HG03060 (cell line): ENCODE results near the gene KRT86.
A peak's percentile ranks its signal among the peaks of the same experiment; 100 is the strongest.
"Not testable (repeated sequence)": the region's sequence is repeated elsewhere in the genome, so short reads cannot be mapped to it uniquely, and the experiment has no call there.

Experiments
- ATAC-seq: cut with Tn5 transposase; IDR thresholded peaks from one replicate; pipeline ENCODE4 v1.9.1; 2021; ENCODE audit warnings: low read depth, moderate number of reproducible peaks; ENCODE audit not compliant: unreplicated experiment

Gene KRT86

GRCh38 chr12:52324153-52324444 is 49.7 kb downstream of the KRT86 start:
- ATAC-seq, result no peak

GRCh38 chr12:52327052-52327829 is 52.8 kb downstream of the KRT86 start:
- peak; percentile 87 for ATAC-seq

- ATAC-seq, result no peak
Measured at GRCh38 chr12:52327830-52328500, 53.5 kb downstream of the KRT86 start.

- ATAC-seq, result no peak
Measured at GRCh38 chr12:52331039-52331438, 56.6 kb downstream of the KRT86 start.

GRCh38 chr12:52331833-52332232 is 57.4 kb downstream of the KRT86 start:
- no peak for ATAC-seq

GRCh38 chr12:52332381-52332780 is 57.9 kb downstream of the KRT86 start:
- ATAC-seq, result no peak

- ATAC-seq, result no peak
Measured at GRCh38 chr12:52333321-52333720, 58.9 kb downstream of the KRT86 start.

GRCh38 chr12:52334185-52334584 is 59.7 kb downstream of the KRT86 start:
- no peak for ATAC-seq

GRCh38 chr12:52335598-52336262 is 61.3 kb downstream of the KRT86 start:
- no peak for ATAC-seq

- ATAC-seq, result no peak
Measured at GRCh38 chr12:52336641-52337040, 62.2 kb downstream of the KRT86 start.

- no peak for ATAC-seq
Measured at GRCh38 chr12:52337054-52337453, 62.6 kb downstream of the KRT86 start.

GRCh38 chr12:52338241-52338960 is 64.0 kb downstream of the KRT86 start:
- no peak for ATAC-seq

- no peak for ATAC-seq
Measured at GRCh38 chr12:52341066-52341580, 66.7 kb downstream of the KRT86 start.

- ATAC-seq, result no peak
Measured at GRCh38 chr12:52342781-52343490, 68.5 kb downstream of the KRT86 start.

- ATAC-seq, result no peak
Measured at GRCh38 chr12:52343550-52343949, 69.1 kb downstream of the KRT86 start.

GRCh38 chr12:52344111-52344510 is 69.7 kb downstream of the KRT86 start:
- no peak for ATAC-seq

GRCh38 chr12:52345041-52345440 is 70.6 kb downstream of the KRT86 start:
- ATAC-seq, result not testable (repeated sequence)

GRCh38 chr12:52346593-52346992 is 72.1 kb downstream of the KRT86 start:
- no peak for ATAC-seq

GRCh38 chr12:52347016-52347415 is 72.6 kb downstream of the KRT86 start:
- ATAC-seq, result no peak
